Muscle of leg (tissue), 11 donors: ENCODE measurements around the gene CTTNBP2. TPM values are rescaled to one million over a fixed set of nuclear protein-coding genes. Genes with fewer than 3 reads are reported as not detected.

ENCODE experiments used
- DNase-seq: peaks from one replicate; pipeline ENCODE4 v3.0.0; 2013
- H3K27ac ChIP-seq: one replicate; pipeline ENCODE4 v1.5.1; 2013; ENCODE audit warnings: mild to moderate bottlenecking, low read length, control low read depth
- H3K27me3 ChIP-seq: one replicate; pipeline ENCODE4 v1.6.1; 2013; ENCODE audit warnings: low read length; ENCODE audit not compliant: control insufficient read depth, insufficient read depth
- H3K36me3 ChIP-seq: one replicate; pipeline ENCODE4 v1.6.1; 2013; ENCODE audit warnings: low read length; ENCODE audit not compliant: control insufficient read depth, insufficient read depth
- H3K4me1 ChIP-seq: one replicate; pipeline ENCODE4 v1.6.1; 2013; ENCODE audit warnings: low read length; ENCODE audit not compliant: control insufficient read depth, insufficient read depth
- H3K4me3 ChIP-seq: one replicate; pipeline ENCODE4 v1.5.1; 2013; ENCODE audit warnings: low read length, control low read depth
- H3K9me3 ChIP-seq: replicated peaks from 2 replicates; pipeline ENCODE4 v1.6.1; 2013; ENCODE audit warnings: low read depth, low read length; ENCODE audit not compliant: control insufficient read depth
- WGBS: methylation state at CpG from one replicate; pipeline ENCODE4 v1.1.5; 2013; ENCODE audit warnings: missing lambda C conversion rate; ENCODE audit not compliant: insufficient coverage; 5-methylcytosine and 5-hydroxymethylcytosine counted together
- polyA plus RNA-seq, 8 donors: library from polyadenylated mRNA; unstranded; fragments of 120-200 nt; gene quantifications; one replicate each; pipeline versions ENCODE4 v1.2.1 to v1.2.3, GENCODE V29; 2013; ENCODE audit warnings: inconsistent platforms in 1 of 8, low replicate concordance in 1 of 8; ENCODE audit not compliant: insufficient read length in 8 of 8, insufficient read depth in 1 of 8
- total RNA-seq: library from RNA; stranded (reverse); fragments of 120-200 nt; gene quantifications from one replicate; pipeline ENCODE4 v1.2.4, GENCODE V29; 2013

The CTTNBP2 gene
- total and polyA plus RNA-seq, 9 donors = 0.71 to 4.3 (median 1.9) TPM

- Histone ChIP-seq H3K4me3 (no peak overlapping the region), H3K4me1 (no peaks in the 10 kb centered on the region), H3K9me3 (no peaks in the 10 kb centered on the region), H3K36me3 (no peaks in the 10 kb centered on the region), H3K27me3 (no peaks in the 10 kb centered on the region), H3K27ac (no peak overlapping the region)
- DNase-seq = no peak
- WGBS = no CpG with 5 or more reads among the region's 5 CpGs
Measured at GRCh38 chr7:117756586-117757085, 116.6 kb downstream of the CTTNBP2 start.

GRCh38 chr7:117755136-117755535 is 118.1 kb downstream of the CTTNBP2 start:
- no peak for DNase-seq
- Histone ChIP-seq H3K9me3 (no peaks in the 10 kb centered on the region), H3K27ac (no peak overlapping the region), H3K27me3 (no peaks in the 10 kb centered on the region), H3K4me3 (no peak overlapping the region), H3K4me1 (no peaks in the 10 kb centered on the region), H3K36me3 (no peaks in the 10 kb centered on the region)
- no CpG with 5 or more reads among the region's 2 CpGs for WGBS

GRCh38 chr7:117751775-117752174 is 121.5 kb downstream of the CTTNBP2 start:
- peak; percentile 59 for DNase-seq
- WGBS = no CpG with 5 or more reads among the region's 1 CpG
- Histone ChIP-seq H3K27me3 (no peaks in the 10 kb centered on the region), H3K4me3 (no peak overlapping the region), H3K27ac (no peak overlapping the region), H3K36me3 (no peaks in the 10 kb centered on the region), H3K4me1 (no peaks in the 10 kb centered on the region), H3K9me3 (no peaks in the 10 kb centered on the region)

- no CpG with 5 or more reads among the region's 8 CpGs for WGBS
- Histone ChIP-seq H3K9me3 (no peaks in the 10 kb centered on the region), H3K27me3 (no peaks in the 10 kb centered on the region), H3K36me3 (no peaks in the 10 kb centered on the region), H3K4me3 (no peak overlapping the region), H3K27ac (no peak overlapping the region), H3K4me1 (no peaks in the 10 kb centered on the region)
- peak; percentile 25 for DNase-seq
Measured at GRCh38 chr7:117750612-117751563, 122.4 kb downstream of the CTTNBP2 start.

GRCh38 chr7:117741962-117742361 is 131.3 kb downstream of the CTTNBP2 start:
- Histone ChIP-seq H3K4me3 (no peak overlapping the region), H3K4me1 (no peaks in the 10 kb centered on the region), H3K27ac (no peak overlapping the region), H3K36me3 (no peaks in the 10 kb centered on the region), H3K27me3 (no peaks in the 10 kb centered on the region), H3K9me3 (no peaks in the 10 kb centered on the region)
- DNase-seq = no peak
- 100% methylated on average over 1 of the region's 4 CpGs for WGBS

GRCh38 chr7:117739085-117739484 is 134.2 kb downstream of the CTTNBP2 start:
- no peaks in the 10 kb centered on the region for H3K36me3 ChIP-seq
- H3K27ac ChIP-seq = no peak overlapping the region
- H3K27me3 ChIP-seq = no peaks in the 10 kb centered on the region
- no peaks in the 10 kb centered on the region for H3K4me1 ChIP-seq
- H3K9me3 ChIP-seq = no peaks in the 10 kb centered on the region
- 68% methylated on average over 2 of the region's 4 CpGs for WGBS
- no peak overlapping the region for H3K4me3 ChIP-seq
- no peak for DNase-seq

- H3K9me3 ChIP-seq = no peaks in the 10 kb centered on the region
- WGBS = 85% methylated on average over 7 of the region's 9 CpGs
- no peak overlapping the region for H3K27ac ChIP-seq
- H3K27me3 ChIP-seq = no peaks in the 10 kb centered on the region
- H3K4me3 ChIP-seq = no peak overlapping the region
- no peak for DNase-seq
- H3K4me1 ChIP-seq = no peaks in the 10 kb centered on the region
- no peaks in the 10 kb centered on the region for H3K36me3 ChIP-seq
Measured at GRCh38 chr7:117737926-117738325, 135.3 kb downstream of the CTTNBP2 start.

GRCh38 chr7:117731455-117731854 is 141.8 kb downstream of the CTTNBP2 start:
- Histone ChIP-seq H3K36me3 (no peaks in the 10 kb centered on the region), H3K4me1 (no peaks in the 10 kb centered on the region), H3K9me3 (no peaks in the 10 kb centered on the region), H3K27ac (no peak overlapping the region), H3K4me3 (no peak overlapping the region), H3K27me3 (no peaks in the 10 kb centered on the region)
- DNase-seq = peak; percentile 11
- 74% methylated on average over 3 of the region's 6 CpGs for WGBS

- Histone ChIP-seq H3K36me3 (no peaks in the 10 kb centered on the region), H3K4me3 (no peak overlapping the region), H3K9me3 (no peaks in the 10 kb centered on the region), H3K27ac (no peak overlapping the region), H3K4me1 (no peaks in the 10 kb centered on the region), H3K27me3 (no peaks in the 10 kb centered on the region)
- no peak for DNase-seq
- 57% methylated on average over 1 of the region's 3 CpGs for WGBS
Measured at GRCh38 chr7:117730390-117730789, 142.9 kb downstream of the CTTNBP2 start.

- no peak overlapping the region for H3K4me3 ChIP-seq
- no peak overlapping the region for H3K27ac ChIP-seq
- no peaks in the 10 kb centered on the region for H3K27me3 ChIP-seq
- no CpG with 5 or more reads among the region's 7 CpGs for WGBS
- peak; percentile 13 for DNase-seq
- H3K4me1 ChIP-seq = no peaks in the 10 kb centered on the region
- H3K9me3 ChIP-seq = no peaks in the 10 kb centered on the region
- no peaks in the 10 kb centered on the region for H3K36me3 ChIP-seq
Measured at GRCh38 chr7:117728890-117729624, 144.2 kb downstream of the CTTNBP2 start.
